Stimulated activated CD4-positive, alpha-beta T cell treated with anti-CD3 and anti-CD28 coated beads, Interleukin-4, amount 100 ng/mL, for 24 hours (primary cell): ENCODE results near the gene CHRNB2.
A peak's percentile ranks its signal among the peaks of the same experiment; 100 is the strongest.

Experiments
- DNase-seq: peaks from one replicate; pipeline ENCODE4 v3.0.0-alpha.2; 2020

CHRNB2 gene

GRCh38 chr1:154553056-154554030, 14.2 kb upstream of the CHRNB2 start:
- no peak for DNase-seq

- DNase-seq, result no peak
These were observed 11.2 kb upstream of the CHRNB2 start for GRCh38 chr1:154556422-154556821.

- DNase-seq, result no peak
These were observed 10.2 kb upstream of the CHRNB2 start for GRCh38 chr1:154557248-154557938.

GRCh38 chr1:154557939-154558719, 9.4 kb upstream of the CHRNB2 start, which contains the start of gene UBE2Q1:
TSS of gene UBE2Q1 (minus strand) at chr1:154558662. CDS start at chr1:154558553, 109 bp downstream.
- peak; percentile 21 for DNase-seq

GRCh38 chr1:154558720-154559465, 8.7 kb upstream of the CHRNB2 start:
- peak; percentile 100 for DNase-seq

GRCh38 chr1:154559466-154560044, 8.0 kb upstream of the CHRNB2 start:
- DNase-seq, result peak; percentile 89

GRCh38 chr1:154565876-154566275, 1.7 kb upstream of the CHRNB2 start:
- DNase-seq, result no peak

- no peak for DNase-seq
These were observed 708 bp downstream of the CHRNB2 start for GRCh38 chr1:154568157-154568815.

GRCh38 chr1:154571244-154571963, 3.8 kb downstream of the CHRNB2 start:
- no peak for DNase-seq

- no peak for DNase-seq
These were observed 4.3 kb downstream of the CHRNB2 start for GRCh38 chr1:154571964-154572288.

GRCh38 chr1:154572468-154573167, 5.0 kb downstream of the CHRNB2 start:
- DNase-seq, result no peak

GRCh38 chr1:154573168-154573510, 5.6 kb downstream of the CHRNB2 start:
- no peak for DNase-seq

- no peak for DNase-seq
These were observed 7.1 kb downstream of the CHRNB2 start for GRCh38 chr1:154574716-154575115.

- DNase-seq, result no peak
These were observed 7.8 kb downstream of the CHRNB2 start for GRCh38 chr1:154575147-154575927.

GRCh38 chr1:154575951-154576566, 8.5 kb downstream of the CHRNB2 start:
- DNase-seq, result no peak

GRCh38 chr1:154577346-154578057, 9.9 kb downstream of the CHRNB2 start:
- no peak for DNase-seq

- DNase-seq, result no peak
These were observed 10.5 kb downstream of the CHRNB2 start for GRCh38 chr1:154578058-154578418.

GRCh38 chr1:154579374-154579773, 11.8 kb downstream of the CHRNB2 start:
- no peak for DNase-seq
